ENCODE data around the gene SLC27A2.

SLC27A2 gene

GRCh38 chr15:50251638-50252182 lies 69.7 kb downstream of the SLC27A2 start (continued):
- TF ChIP-seq ARNTL (CRISPR knock-in tag; IDR thresholded peaks at IDR 0.05; ENCODE audit: borderline replicate concordance, low read depth) (no peak), CREB5 (CRISPR knock-in tag; IDR thresholded peaks at IDR 0.05; ENCODE audit: low read depth) (no peak), SNAI2 (CRISPR knock-in tag; IDR thresholded peaks at IDR 0.05) (no peak)

- no peak for ATAC-seq
These were observed 70.6 kb downstream of the SLC27A2 start for GRCh38 chr15:50252556-50252955.

More at GRCh38 chr15:50252556-50252955, 70.6 kb downstream of the SLC27A2 start:
- TF ChIP-seq PPARA (CRISPR knock-in tag; IDR thresholded peaks at IDR 0.05; ENCODE audit: borderline replicate concordance): no peak
- no peak for TF ChIP-seq POU6F1 (CRISPR knock-in tag; IDR thresholded peaks at IDR 0.05; ENCODE audit: borderline replicate concordance, low read depth)
- TF ChIP-seq PATZ1 (CRISPR knock-in tag; IDR thresholded peaks at IDR 0.05; ENCODE audit: borderline replicate concordance): no peak
- TF ChIP-seq ARNTL (CRISPR knock-in tag; IDR thresholded peaks at IDR 0.05; ENCODE audit: borderline replicate concordance, low read depth): no peak
- TF ChIP-seq CSRNP3 (CRISPR knock-in tag; IDR thresholded peaks at IDR 0.05): no peak
- no peak for TF ChIP-seq ZNF8 (CRISPR knock-in tag; IDR thresholded peaks at IDR 0.05)
- no peak for TF ChIP-seq TSHZ2 (CRISPR knock-in tag; IDR thresholded peaks at IDR 0.05)
- no peak for TF ChIP-seq CREB5 (CRISPR knock-in tag; IDR thresholded peaks at IDR 0.05; ENCODE audit: low read depth)
- no peak for TF ChIP-seq GLIS3 (CRISPR knock-in tag; IDR thresholded peaks at IDR 0.05)
- TF ChIP-seq ZFP3 (CRISPR knock-in tag; IDR thresholded peaks at IDR 0.05): no peak
- TF ChIP-seq ZFP30 (CRISPR knock-in tag; IDR thresholded peaks at IDR 0.05): no peak
- no peak for TF ChIP-seq ESRRG (CRISPR knock-in tag; IDR thresholded peaks at IDR 0.05)
- TF ChIP-seq SNAI2 (CRISPR knock-in tag; IDR thresholded peaks at IDR 0.05): no peak
- TF ChIP-seq ZNF70 (CRISPR knock-in tag; IDR thresholded peaks at IDR 0.05): no peak

Data from SK-N-SH treated with all-trans-retinoic acid at 6 μM for 48 hours (cell line).